Fibroblast of the aortic adventitia (primary cell): ENCODE measurements around the gene AP1G2. TPM values are rescaled to one million over a fixed set of nuclear protein-coding genes. Genes with fewer than 3 reads are reported as not detected.
"Not testable (repeated sequence)": the region's sequence is repeated elsewhere in the genome, so short reads cannot be mapped to it uniquely, and the experiment has no call there.

ENCODE experiments used
- DNase-seq: peaks from one replicate; pipeline ENCODE4 v3.0.0-alpha.2; 2010; ENCODE audit warnings: low read depth
- H3K4me3 ChIP-seq: 2 replicates; pipeline ENCODE4 v1.5.1; 2011; ENCODE audit warnings: low read depth, mild to moderate bottlenecking, control low read depth, low read length, moderate library complexity
- total RNA-seq: library from RNA; depleted of rRNA; stranded (reverse); fragments of >200 nt; gene quantifications from 2 replicates; pipeline ENCODE4 v1.2.3, GENCODE V29; 2012; ENCODE audit warnings: low replicate concordance
- TF ChIP-seq, protein P1 (sequence below): IDR thresholded peaks from 2 replicates; pipeline ENCODE4 v1.5.1; 2011; ENCODE audit warnings: mild to moderate bottlenecking, low read length, control low read depth, inconsistent platforms; ENCODE audit not compliant: insufficient read depth

AP1G2 gene
- total RNA-seq, 1 donor, result 4.0 TPM

DNA sequence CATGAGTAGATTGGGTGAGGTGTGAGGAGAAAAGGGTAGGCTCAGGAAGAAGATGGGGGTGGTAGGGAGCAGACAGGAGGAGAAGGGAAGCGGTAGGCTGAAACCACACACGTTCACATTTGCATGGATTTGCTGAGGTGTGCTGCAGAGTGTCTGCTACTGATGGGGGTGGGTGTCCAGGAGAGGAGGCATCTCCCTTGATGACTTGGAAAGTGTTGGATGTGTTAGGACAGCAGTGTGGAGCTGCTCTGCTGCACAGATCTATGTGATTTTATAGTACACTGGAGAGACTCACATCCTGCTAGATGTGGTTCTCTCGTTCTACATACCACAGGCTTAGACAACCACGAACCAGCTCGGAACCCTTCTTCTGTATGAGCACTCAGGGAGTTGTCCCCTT lies 25.3 kb downstream of the AP1G2 start:
- TF ChIP-seq, protein P1, sequence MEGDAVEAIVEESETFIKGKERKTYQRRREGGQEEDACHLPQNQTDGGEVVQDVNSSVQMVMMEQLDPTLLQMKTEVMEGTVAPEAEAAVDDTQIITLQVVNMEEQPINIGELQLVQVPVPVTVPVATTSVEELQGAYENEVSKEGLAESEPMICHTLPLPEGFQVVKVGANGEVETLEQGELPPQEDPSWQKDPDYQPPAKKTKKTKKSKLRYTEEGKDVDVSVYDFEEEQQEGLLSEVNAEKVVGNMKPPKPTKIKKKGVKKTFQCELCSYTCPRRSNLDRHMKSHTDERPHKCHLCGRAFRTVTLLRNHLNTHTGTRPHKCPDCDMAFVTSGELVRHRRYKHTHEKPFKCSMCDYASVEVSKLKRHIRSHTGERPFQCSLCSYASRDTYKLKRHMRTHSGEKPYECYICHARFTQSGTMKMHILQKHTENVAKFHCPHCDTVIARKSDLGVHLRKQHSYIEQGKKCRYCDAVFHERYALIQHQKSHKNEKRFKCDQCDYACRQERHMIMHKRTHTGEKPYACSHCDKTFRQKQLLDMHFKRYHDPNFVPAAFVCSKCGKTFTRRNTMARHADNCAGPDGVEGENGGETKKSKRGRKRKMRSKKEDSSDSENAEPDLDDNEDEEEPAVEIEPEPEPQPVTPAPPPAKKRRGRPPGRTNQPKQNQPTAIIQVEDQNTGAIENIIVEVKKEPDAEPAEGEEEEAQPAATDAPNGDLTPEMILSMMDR, result no peak
- no peak for DNase-seq
- no peak overlapping the region for H3K4me3 ChIP-seq

DNA sequence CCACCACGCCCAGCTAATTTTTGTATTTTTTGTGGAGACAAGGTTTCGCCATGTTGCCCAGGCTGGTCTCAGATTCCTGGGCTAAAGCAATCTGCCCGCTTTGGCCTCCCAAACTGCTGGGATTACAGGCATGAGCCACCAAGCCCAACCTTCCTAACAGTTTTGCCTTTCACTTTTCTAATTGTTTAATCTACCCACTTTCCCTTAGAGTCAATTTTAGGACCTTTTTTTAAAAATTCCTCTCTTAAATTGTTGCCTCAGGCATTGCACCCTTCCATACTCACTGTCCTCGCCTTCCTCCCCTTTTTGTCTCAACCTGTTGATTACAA lies 27.5 kb downstream of the AP1G2 start:
- no peak overlapping the region for H3K4me3 ChIP-seq
- TF ChIP-seq, protein P1, result no peak
- DNase-seq, result no peak

DNA sequence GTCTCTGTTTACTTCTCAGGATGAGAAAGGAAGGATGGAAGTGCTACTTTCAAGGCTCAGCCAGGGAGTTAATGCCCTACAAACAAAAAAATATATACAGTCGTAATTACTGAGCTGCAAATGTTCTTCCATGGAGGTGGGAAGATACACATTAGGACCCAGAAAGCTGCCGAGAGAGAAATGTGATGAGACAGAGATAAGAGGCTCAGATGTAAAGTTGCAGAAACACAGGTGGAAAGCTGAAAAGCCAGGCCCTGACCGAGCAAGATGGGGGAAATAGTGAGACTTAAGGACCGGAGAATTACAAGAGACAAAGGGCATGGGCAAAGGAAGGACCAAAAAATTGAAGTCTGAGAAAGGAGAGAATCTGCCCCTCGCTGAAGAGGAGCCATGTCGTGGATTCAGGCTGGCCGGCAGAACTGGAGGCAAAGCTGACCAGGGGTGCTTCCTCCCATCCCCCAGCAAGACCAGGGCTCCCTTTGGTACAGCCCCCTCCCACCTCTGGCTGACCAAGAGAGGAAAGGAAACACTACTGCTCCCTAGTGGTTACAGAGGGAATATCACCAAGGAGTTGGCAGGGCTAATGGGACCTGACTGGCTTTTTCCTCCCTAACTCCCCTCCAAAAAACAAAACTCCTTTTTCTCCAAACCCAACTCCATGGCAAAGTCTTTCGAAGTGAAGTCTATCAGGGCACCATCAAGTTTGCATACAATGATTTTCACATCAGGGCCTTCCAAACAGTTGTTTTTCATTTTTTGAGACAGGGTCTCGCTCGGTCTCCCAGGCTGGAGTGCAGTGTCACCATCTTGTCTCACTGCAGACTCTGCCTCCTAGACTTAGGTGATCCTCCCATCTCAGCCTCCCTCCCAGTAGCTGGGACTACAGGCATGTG lies 28.1 kb downstream of the AP1G2 start:
- peak; percentile 39 for DNase-seq
- TF ChIP-seq, protein P1, result peak; percentile 73
- no peak overlapping the region for H3K4me3 ChIP-seq

DNA sequence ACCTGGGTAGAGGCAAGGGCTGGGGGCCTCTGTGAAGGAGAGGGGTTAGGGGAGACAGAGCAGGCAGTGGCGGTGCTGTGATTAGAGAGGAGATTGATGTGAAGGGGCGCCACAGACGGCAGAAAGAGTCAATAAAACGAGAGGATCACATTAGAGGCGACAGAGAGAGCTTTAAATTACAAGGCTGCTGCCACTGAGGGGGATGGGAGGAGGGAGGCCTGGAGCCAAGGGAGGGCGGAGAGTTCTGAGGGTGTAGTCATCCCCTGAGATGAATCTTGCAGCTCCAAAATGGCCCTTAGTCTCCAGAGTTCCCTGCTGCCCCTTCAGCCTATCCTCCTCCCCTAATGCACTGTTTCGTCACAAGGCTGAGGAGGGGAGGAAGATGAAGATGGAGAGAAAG lies 28.8 kb downstream of the AP1G2 start:
- no peak overlapping the region for H3K4me3 ChIP-seq
- DNase-seq, result peak; percentile 27
- TF ChIP-seq, protein P1, result no peak

DNA sequence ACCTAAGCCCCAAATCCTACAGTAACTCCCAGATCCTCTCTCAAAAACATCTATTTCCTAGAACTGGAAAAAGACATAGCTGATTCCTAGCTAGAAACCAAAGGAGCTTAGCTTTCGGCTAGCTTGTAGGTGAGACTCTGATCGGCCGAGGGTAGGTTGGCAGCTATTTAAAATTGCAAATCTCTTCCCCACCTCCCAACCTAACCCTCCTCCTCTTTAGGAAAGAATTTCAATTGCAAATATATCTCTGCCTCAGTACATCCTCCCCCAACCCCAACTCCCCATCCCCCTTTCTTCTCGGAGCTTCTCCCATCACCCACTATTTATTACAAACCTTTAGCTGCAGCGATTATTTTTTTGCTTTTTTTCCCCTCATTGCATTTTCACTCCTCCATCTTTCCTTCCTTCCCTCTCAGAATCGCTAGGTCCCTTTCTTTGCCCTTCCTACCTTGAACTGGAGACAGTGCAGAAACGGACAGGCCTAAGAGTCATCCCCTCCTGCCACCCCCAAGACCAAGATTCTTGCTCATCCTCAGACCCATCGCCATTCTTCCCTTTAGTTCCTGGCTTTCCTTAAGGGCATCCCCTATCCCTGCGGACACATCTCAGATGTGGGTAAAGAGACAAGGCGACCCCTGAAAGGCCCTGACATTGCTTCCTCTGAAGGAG lies 29.4 kb downstream of the AP1G2 start:
- H3K4me3 ChIP-seq, result no peak overlapping the region
- TF ChIP-seq, protein P1, result no peak
- no peak for DNase-seq

DNA sequence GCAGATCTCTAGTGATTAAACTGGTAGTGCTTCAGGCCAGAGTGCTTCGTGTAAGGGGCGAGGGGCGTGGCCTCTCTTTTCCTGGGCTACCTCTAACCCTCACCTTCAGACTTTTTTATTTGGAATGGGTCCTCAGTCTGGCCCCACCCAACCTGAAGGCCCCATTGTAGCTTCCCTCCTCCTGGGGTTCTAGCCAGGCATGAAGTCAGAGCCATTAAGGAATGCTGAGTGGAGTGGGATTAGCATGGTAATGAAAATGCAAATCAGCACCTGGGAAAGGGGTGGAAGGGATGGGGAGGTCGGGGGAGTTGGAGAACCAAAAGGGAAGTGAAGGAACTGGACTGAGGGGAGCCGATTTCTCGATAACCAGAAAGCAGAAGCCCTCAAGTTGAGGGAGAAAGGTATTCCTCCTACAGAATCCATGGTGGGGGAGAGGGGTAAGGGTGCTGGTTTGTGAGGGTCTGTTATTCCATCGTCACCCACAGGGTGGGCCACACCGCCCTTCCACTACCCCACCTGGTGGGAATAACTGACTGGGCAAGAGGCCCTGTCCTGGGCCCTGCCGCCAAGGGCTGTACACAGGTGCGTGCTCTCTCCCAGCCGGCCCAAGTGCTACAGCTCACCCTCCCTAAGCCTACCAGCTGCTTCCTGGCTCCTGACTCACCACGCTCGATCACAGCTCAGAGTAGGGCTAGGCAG lies 30.1 kb downstream of the AP1G2 start:
- H3K4me3 ChIP-seq, result no peak overlapping the region
- no peak for DNase-seq
- TF ChIP-seq, protein P1, result no peak

DNA sequence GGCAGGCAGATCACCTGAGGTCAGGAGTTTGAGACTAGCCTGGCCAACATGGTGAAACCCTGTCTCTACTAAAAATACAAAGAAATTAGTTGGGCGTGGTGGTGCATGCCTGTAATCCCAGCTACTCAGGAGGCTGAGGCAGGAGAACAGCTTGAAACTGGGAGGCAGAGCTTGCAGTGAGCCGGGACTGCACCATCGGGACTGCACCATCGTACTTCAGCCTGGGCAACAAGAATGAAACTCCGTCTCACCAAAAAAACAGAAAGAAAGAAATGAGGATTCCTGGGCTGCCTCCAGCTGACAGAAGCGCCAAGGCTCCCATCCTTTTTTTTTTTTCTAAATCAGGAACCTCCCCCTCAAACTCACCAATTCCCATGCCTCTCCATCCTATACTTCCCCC lies 30.7 kb downstream of the AP1G2 start:
- H3K4me3 ChIP-seq, DNase-seq: not testable (repeated sequence)
